Measurements from ENCODE around the gene BLACAT1. TPM values are rescaled to one million over a fixed set of nuclear protein-coding genes. Genes with fewer than 3 reads are reported as not detected.
A peak's percentile ranks its signal among the peaks of the same experiment; 100 is the strongest.

The BLACAT1 gene
- total and polyA plus RNA-seq, 9 of the 15 experiments (the other 6 are each of a cell fraction or from before 2014, with no cell fraction given) = 0.10 to 5.9 (median 0.73) TPM

DNA sequence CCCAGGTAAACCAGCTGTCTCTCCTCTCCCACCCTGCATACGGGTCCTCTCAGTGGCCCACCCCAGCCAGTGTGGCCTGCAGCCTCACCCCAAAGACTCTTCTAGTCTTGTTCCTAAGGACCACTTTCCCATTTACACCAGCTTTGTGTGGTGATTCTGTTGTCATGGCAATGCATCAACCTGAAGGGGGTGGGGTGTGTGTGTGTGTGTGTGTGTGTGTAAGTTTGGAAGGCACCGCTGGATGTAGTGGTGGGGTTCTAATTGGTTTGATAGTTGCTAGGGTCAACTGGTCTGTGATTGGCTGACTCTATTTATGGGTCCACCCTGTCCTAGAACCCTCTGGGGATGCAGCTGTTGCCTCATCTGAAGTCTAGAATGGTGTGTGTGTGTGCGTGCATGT lies 43.9 kb upstream of the BLACAT1 start:
- Histone ChIP-seq H3K9me1 (ENCODE audit: control insufficient read depth, insufficient read depth, low read length) (no peaks in the 10 kb centered on the region), H2AFZ (ENCODE audit: low read depth, low read length) (no peak overlapping the region), H3K27ac (ENCODE audit: extremely low read depth, low read depth, low read length) (no peak overlapping the region), H3K79me2 (ENCODE audit: control insufficient read depth, insufficient read depth, low read length) (no peaks in the 10 kb centered on the region), H3K4me2 (ENCODE audit: insufficient read depth, low read length) (no peak overlapping the region), H3K9me3 (replicated peaks; ENCODE audit: control insufficient read depth, insufficient read depth, low read depth, low read length) (no peaks in the 10 kb centered on the region), H3K27me3 (ENCODE audit: control insufficient read depth in 2 of 2, insufficient read depth in 2 of 2, low read length in 2 of 2) (peaks cover 25 to 64% of the 10 kb centered on the region in 2 experiments), H3K4me3 (no peak overlapping the region), H3K9ac (ENCODE audit: insufficient read depth in 1 of 2, low read depth in 2 of 2, low read length in 2 of 2) (no peak overlapping the region), H4K20me1 (replicated peaks; ENCODE audit: control insufficient read depth, insufficient read depth, low read length) (0 out of 2 replicates have a peak, but pooled peaks cover 10% of the 10 kb centered on the region), H3K4me1 (replicated peaks in 1 of 2; ENCODE audit: control insufficient read depth in 2 of 2, insufficient read depth in 2 of 2, low read length in 2 of 2) (peaks cover 8 to 11% of the 10 kb centered on the region in 2 experiments; a peak in 4 of 5 replicates), H3K36me3 (ENCODE audit: control insufficient read depth, insufficient read depth, low read length) (no peaks in the 10 kb centered on the region)
- ATAC-seq (no peak), FAIRE-seq (no peak), DNase-seq (ENCODE audit: extremely low read depth in 1 of 4, low spot score in 3 of 4) (no peak)
- ChIA-PET CTCF (ENCODE audit: low intra/inter-chr PET ratio) (no interaction called here), POLR2A (no interaction called here)
- intact Hi-C loops (cut with micrococcal nuclease) = no loop called here
- in situ Hi-C loops (cut with MboI) = no loop called here
- 7% methylated on average over 3 of the region's 3 CpGs for WGBS (ENCODE audit: insufficient coverage, low coverage, missing lambda C conversion rate)
- no TSS peak for BruUV-seq (replicated peaks)
- TF ChIP-seq PTTG1 (tag; IDR thresholded peaks at IDR 0.05; ENCODE audit: low read depth) (no peak), MAFF (IDR thresholded peaks at IDR 0.05; ENCODE audit: low read length) (no peak), BRCA1 (IDR thresholded peaks at IDR 0.05) (no peak), BRCA1 (CRISPR knock-in tag; IDR thresholded peaks at IDR 0.05) (no peak), RFX1 (IDR thresholded peaks at IDR 0.05) (peak; percentile 71)

GRCh38 chr1:205497351-205497750 lies 41.5 kb upstream of the BLACAT1 start:
- in situ Hi-C loops (cut with MboI) = no loop called here
- Histone ChIP-seq H3K36me3 (ENCODE audit: control insufficient read depth, insufficient read depth, low read length) (no peaks in the 10 kb centered on the region), H3K9me3 (replicated peaks; ENCODE audit: control insufficient read depth, insufficient read depth, low read depth, low read length) (no peaks in the 10 kb centered on the region), H3K9me1 (ENCODE audit: control insufficient read depth, insufficient read depth, low read length) (no peaks in the 10 kb centered on the region), H2AFZ (ENCODE audit: low read depth, low read length) (no peak overlapping the region), H3K4me3 (no peak overlapping the region), H4K20me1 (replicated peaks; ENCODE audit: control insufficient read depth, insufficient read depth, low read length) (0 out of 2 replicates have a peak, but pooled peaks cover 5% of the 10 kb centered on the region), H3K79me2 (ENCODE audit: control insufficient read depth, insufficient read depth, low read length) (no peaks in the 10 kb centered on the region), H3K27ac (ENCODE audit: extremely low read depth, low read depth, low read length) (no peak overlapping the region), H3K9ac (ENCODE audit: insufficient read depth in 1 of 2, low read depth in 2 of 2, low read length in 2 of 2) (no peak overlapping the region), H3K27me3 (ENCODE audit: control insufficient read depth in 2 of 2, insufficient read depth in 2 of 2, low read length in 2 of 2) (peaks cover 23 to 63% of the 10 kb centered on the region in 2 experiments; a peak in 4 of 5 replicates), H3K4me1 (replicated peaks in 1 of 2; ENCODE audit: control insufficient read depth in 2 of 2, insufficient read depth in 2 of 2, low read length in 2 of 2) (peaks cover 4 to 11% of the 10 kb centered on the region in 2 experiments; a peak in 3 of 5 replicates), H3K4me2 (ENCODE audit: insufficient read depth, low read length) (no peak overlapping the region)
- FAIRE-seq = no peak
- no peak for TF ChIP-seq ARHGAP35 (IDR thresholded peaks at IDR 0.05; ENCODE audit: partially characterized antibody)
- TF ChIP-seq CBX8 (IDR thresholded peaks at IDR 0.05; ENCODE audit: borderline replicate concordance, extremely low read depth, low read depth, low read length, poor library complexity, severe bottlenecking) = no peak
- intact Hi-C loops (cut with micrococcal nuclease) = no loop called here
- DNase-seq (ENCODE audit: extremely low read depth in 1 of 4, low spot score in 3 of 4) = no peak
- WGBS (ENCODE audit: insufficient coverage, low coverage, missing lambda C conversion rate) = 3% methylated on average over 7 of the region's 7 CpGs
- no peak for ATAC-seq
- no TSS peak for BruUV-seq (replicated peaks)
- CTCF ChIA-PET (ENCODE audit: low intra/inter-chr PET ratio) = interaction anchor here (0.7 kb wide), 1 partner anchor 9 kb away, joined by 4 read pairs; no protein-coding TSS in a partner anchor
- POLR2A ChIA-PET = no interaction called here
